ENCODE results near the gene TAF4.

DNA sequence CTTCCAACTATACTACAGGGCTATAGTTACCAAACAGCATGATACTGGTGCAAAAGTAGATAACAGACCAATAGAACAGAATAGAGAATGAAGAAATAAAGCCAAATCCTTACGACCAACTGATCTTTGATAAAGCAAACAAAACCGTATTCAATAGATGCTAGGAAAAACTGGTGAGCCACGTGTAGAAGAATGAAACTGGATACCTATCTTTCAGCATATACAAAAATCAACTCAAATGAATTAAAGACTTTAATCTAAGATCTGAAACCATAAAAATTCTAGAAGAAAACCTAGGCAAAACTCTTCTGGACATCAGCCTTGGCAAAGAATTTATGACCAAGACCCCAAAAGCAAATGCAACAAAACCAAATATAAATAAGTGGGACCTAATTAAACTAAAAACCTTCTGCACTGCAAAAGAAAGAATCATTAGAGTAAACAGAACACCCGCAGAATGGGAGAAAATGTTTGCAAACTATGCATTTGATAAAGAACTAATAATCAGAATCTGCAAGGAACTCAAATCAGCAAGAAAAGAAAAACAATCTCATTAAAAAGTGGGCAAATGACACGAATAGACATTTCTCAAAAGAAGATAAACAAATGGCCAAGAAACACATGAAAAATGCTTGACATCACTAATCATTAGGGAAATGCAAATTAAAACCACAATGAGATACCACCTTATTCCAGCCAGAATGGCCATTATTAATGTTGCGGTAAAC is 109.8 kb downstream of the TAF4 start:
- TF ChIP-seq, protein P1, sequence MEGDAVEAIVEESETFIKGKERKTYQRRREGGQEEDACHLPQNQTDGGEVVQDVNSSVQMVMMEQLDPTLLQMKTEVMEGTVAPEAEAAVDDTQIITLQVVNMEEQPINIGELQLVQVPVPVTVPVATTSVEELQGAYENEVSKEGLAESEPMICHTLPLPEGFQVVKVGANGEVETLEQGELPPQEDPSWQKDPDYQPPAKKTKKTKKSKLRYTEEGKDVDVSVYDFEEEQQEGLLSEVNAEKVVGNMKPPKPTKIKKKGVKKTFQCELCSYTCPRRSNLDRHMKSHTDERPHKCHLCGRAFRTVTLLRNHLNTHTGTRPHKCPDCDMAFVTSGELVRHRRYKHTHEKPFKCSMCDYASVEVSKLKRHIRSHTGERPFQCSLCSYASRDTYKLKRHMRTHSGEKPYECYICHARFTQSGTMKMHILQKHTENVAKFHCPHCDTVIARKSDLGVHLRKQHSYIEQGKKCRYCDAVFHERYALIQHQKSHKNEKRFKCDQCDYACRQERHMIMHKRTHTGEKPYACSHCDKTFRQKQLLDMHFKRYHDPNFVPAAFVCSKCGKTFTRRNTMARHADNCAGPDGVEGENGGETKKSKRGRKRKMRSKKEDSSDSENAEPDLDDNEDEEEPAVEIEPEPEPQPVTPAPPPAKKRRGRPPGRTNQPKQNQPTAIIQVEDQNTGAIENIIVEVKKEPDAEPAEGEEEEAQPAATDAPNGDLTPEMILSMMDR (IDR thresholded peaks at IDR 0.05), result no peak
- no peak for TF ChIP-seq POLR2A (IDR thresholded peaks at IDR 0.05)
